Measurements from ENCODE around the gene RPS23.
"Not testable (repeated sequence)": the region's sequence is repeated elsewhere in the genome, so short reads cannot be mapped to it uniquely, and the experiment has no call there.

RPS23 gene

DNA sequence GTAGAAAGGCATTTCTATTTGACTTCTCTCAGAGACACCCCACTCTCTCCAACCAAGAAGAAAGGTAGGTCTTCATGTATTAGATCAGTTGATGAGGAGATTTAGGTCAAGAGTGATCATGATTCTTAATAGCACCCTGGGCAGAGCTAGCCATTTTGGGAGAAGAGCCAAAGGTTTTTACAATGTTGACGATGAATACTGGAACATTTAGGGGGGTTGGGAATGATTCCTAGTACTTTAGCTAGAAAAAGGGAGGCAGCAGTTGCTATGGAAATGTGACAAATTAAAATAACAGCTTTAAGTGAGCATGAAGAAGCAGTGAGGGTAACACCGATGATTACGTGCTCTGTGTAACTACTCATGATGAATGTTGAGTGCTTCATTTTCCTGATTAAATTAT is 9.5 kb upstream of the RPS23 start:
- no peak for DNase-seq

DNA sequence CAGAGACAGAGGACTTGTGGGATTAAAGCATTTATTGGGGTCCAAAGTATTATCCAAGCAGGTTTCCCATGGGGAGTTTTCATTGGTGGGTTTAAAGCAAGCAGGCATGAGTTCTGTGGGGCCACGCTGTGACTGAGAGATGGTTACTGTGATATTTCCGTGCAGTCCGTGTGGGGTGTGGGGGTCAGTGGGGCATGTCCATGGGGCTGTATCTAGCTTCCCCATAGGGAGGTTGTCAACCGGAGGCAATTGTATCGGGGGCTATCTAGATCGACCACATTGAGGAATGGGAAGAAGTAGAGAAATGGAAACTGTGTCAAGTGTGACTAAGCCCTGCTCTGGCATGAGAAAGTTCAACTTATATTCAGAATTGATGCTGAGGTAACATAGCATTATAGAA is 7.1 kb upstream of the RPS23 start:
- DNase-seq: no peak

DNA sequence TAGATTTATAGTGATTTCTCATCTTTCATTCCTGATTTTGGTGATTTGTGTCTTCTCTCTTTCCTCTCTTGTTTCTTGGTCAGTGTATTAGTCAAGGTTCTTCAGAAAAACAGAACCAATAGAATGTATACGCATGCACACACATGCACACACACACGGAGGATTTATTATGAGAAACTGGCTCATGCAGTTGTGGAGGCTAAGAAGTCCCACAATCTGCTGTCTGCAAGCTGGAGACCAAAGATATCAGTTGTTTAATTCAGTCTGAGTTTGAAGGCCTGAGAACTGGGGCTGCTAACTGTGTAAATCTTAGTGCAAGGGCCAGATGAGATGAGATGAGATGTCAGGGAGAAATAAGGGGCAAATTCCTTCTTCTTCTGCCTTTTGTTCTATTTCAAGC is 5.7 kb upstream of the RPS23 start:
- DNase-seq: no peak

DNA sequence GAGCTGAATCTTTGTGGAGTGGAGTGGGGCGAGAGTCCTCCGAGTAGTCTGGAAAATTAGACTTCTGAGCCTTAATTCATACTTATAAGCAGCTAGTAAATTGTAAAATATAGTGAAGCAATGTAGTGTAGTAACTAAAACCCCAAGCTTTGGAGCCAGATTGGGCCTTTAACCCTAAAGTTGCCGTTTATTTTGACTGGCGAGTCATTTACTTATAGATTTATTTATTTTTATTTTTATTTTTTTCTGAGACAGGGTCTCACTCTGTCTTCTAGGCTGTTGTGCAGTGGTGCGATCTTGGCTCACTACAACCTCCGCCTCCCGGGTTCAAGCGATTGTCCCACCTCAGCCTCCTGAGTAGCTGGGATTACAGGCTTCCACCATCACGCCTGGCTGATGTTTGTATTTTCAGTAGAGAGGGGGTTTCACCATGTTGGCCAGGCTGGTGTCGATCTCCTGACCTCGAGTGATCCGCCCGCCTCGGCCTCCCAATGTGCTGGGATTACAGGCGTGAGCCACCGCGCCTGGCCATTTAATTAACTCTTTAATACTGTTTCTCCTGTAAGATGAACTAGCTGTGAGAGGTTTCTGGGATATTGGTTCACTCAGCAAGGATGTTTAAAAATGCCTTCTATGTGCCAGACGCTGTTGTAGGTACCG is 687 bp upstream of the RPS23 start:
- no peak for DNase-seq

DNA sequence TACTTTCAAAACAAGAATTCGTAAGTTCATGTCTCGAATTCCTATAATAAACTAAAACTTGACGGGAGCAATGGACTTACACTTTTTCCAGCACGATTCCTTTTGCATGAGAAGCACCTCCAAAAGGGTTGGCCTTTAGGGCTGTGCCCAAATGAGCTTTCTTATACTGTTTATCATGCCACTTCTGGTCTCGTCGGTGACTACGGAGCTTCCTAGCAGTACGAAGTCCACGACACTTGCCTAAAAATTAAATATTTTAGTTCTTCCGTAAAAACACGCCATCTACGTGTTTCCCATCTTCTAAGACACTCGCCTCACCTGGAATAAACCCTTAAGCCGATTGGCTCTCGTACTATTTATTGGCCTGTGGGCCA is 554 bp downstream of the RPS23 start:
- no peak for DNase-seq

DNA sequence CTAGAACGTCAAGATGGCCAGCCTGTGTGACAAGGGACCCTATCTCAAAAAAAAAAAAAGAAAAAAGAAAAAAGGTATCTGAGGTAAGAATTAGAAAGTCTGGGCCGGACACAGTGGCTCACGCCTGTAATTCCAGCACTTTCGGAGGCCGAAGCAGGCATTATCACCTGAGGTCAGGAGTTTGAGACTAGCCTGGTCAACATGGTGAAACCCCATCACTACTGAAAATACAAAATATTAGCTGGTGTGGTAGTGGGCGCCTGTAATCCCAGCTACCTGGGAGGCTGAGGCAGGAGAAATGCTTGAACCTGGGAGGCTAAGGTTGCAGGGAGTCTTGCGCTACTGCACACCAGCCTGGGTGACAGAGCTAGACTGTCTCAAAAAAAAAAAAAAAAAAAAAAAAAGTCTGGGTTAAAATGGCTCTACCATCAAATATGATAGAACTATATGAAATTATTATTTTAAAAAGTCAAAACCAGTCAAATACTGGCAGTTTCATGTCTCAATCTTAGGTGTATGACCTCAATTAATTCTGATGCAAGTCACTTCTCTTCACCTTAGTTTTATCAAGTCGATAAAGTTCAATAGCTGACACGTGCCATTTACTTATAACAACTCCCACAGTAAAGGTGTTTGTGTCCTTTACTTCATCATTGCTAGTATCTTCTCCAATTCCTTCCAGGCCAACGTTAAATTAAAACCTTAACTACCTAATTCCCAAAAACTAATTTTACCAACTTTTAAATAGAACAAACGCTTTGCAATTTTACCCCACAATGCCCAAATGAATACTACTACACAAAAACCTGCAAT is 1.1 kb downstream of the RPS23 start:
- no peak for DNase-seq

DNA sequence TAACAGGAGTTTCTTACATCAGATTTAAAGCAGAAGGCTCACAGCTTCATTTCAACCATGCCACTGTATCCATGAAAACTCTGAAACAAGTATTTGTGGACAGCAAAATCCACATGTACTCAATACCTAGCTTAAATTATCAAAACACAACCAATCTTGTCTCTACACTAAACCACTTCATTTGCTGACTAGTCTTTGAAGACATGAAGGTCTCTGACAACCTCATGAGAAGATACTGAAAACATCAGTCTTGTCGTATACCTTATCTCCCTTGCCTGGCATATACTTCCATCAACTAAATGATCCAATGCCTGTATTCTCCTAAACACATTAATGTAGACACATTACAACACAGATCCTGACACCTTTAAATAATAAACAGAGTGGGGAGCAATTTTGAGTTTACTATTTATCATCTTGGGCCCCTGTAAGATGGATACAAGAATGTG is 2.9 kb downstream of the RPS23 start:
- DNase-seq: no peak

DNA sequence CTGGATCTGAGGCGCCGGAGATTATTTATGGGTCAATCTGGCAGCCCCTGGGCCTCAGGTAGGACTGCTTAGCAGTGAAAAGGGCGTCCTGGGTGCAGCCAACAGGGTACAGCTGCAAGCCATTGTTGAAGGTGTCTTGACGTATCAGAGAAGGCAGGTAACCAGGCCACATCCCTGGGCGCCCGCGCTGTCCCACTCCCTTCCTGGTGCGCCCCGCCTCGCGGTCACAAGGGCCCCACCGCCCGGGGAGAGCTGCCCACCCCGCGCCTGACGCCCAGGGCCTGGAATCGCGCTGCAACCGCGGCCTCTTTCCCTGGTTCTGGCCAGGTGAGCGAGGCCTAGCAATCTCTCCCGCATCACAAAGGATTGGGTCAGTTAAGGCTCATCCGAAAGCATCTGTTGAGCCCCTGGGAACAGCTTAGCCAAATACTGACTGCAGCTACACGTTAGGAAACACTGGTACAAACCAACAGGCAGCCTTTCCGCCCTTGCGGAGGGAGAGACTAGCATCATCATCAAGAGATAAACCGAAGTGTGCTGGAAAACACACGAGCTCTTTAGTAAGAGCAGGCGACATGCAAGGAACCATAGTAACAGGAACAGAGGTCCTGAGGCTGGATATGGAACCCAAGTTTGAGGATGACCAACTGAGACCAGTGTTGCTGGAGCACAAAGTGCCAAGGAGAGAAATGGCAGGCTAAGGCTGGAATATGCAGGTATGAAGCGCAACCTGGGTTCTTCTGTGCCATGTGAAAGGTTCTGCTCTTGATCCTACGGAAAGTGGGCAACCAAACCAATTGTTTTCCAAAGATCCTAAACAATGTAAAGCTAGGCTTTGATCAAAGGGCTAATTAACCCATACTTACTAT is 3.6 kb downstream of the RPS23 start:
- DNase-seq: no peak

DNA sequence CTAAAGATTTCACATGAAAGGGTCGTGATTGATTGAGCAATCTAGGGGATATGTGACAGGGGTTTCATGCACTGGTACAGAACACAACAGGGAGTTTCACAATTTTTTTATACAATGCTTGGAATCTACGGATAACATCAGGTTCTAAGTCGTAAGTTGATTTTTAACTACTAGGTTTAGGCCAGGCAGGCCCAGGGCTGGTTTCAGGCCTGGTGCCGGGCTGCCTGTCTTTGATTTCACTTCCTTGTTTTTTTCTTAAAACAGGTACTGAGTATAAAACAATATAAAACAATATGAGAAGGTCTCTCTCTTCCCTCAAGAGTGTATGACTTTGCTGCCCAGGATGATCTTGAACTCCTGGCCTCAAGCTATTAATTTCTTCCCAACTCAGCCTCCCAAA is 4.7 kb downstream of the RPS23 start:
- DNase-seq: not testable (repeated sequence)

DNA sequence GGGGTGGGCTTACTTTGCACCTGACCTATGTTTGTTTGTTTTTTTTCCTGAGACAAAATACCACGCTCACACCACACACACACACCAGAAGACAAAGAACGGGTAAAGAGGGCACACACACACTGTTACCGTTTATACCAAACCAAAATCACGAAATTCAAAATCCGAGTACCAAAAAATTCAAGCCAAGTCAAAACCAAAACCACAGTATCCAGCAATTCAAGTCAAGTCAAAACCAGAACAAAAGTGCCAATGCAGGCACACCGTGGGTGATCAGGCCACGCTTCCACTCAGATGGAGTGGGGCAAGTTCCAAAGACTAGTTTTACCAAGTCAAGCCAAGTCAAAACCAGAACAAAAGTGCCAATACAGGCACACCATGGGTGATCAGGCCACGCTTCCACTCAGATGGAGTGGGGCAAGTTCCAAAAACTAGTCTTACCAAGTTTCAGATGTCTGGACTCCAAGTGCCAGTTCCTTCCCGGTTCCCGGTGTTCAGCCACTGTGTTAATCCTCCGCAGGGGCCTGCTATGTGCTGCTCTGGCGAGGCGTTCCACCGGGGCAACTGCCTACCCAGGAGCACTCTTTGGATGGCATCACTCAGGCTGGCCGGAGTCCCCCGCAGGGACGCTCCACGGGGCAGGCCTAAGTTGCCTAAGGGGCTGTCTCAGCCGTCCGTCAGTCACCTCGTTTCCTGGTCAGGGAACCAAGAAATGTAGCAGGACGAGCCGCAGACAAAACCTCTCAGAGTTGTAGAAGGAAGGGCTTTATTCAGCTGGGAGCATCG is 5.4 kb downstream of the RPS23 start:
- DNase-seq: not testable (repeated sequence)

DNA sequence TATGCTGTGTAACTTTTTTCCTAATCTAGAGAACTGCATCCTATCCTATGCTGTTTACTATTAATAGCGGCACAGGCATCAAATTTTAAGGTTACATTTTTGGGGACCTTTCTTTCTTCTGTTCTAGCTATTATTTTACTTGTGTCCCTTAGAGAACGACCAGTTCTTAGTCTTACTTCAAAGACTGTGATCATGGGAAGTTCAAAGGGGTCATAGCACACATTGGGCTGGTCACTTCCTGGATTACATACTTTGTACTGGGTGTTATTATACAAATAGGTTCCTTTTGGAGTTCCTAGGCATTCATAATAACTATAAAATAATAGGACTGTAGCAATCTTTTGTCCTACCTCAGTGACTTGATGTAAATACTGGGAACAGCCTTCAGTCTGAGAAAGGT is 8.8 kb downstream of the RPS23 start:
- DNase-seq: not testable (repeated sequence)

DNA sequence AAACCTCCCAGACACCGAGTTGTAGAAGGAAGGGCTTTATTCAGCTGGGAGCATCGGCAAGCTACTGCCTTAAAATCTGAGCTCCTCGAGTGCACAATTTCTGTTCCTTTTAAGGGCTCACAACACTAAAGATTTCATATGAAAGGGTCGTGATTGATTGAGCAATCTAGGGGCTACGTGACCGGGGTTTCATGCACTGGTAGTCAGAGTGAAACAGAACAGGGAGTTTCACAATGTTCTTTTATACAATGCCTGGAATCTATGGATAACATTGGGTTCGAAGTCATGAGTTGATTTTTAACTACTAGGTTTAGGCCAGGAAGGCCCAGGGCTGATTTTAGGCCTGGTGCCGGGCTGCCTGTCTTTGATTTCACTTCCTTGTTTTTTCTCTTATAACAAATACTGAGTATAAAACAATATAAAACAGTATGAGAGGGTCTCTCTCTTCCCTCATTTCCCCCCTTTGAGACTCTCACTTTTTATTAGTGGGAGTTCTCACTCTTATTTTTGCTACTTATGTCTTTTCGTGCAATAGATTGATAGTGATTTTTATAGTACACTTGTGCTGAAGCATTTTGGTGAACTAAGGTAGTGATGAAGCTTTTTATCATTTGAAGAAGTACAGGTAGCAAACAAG is 10.7 kb downstream of the RPS23 start:
- not testable (repeated sequence) for DNase-seq

DNA sequence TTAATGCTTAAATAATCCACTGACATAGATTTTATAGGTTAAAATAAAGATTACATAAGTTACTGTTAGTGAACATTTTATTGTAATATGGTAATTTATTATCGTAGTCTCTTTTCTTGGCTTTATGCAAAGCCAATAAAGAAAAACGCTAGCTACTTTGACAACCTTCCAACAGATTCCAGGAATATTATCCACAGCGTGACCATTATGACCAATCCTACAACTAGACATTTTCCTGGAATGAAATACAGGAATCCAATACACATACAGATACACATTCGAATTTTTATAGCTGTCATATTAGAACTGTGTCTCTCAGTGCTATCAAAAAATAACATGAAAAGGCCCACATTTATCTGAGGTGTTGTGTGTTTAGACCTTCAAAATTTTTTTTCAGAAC is 13.1 kb downstream of the RPS23 start:
- no peak for DNase-seq

DNA sequence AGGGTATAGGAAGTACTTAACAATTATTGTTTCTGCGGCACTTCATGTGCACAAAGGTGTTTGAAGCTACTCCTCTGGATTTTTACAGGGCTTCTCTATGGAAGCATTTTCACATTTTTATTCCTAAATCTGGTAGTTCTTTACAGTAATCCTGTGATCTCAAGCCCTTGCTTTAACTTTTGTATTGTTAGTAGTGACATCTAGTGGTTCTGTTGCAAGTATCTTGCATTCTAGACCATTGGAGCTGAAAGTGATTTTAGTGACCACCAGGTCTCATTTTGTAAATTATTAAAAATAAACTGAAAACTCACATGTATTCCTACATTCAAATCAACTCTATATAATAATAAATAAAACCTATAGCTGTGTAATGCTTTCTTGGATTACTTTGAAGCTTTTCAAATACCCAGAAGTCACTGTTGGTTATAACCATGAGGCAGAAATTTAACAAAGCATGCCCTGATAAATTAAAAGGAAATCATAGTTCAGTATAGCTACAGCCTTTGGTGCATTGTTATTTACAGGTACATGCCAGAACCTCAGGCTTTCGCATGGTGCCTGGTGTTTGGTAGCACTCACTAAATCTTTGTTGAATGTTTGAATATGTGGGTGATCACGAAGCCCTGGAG is 18.9 kb downstream of the RPS23 start:
- DNase-seq: no peak

DNA sequence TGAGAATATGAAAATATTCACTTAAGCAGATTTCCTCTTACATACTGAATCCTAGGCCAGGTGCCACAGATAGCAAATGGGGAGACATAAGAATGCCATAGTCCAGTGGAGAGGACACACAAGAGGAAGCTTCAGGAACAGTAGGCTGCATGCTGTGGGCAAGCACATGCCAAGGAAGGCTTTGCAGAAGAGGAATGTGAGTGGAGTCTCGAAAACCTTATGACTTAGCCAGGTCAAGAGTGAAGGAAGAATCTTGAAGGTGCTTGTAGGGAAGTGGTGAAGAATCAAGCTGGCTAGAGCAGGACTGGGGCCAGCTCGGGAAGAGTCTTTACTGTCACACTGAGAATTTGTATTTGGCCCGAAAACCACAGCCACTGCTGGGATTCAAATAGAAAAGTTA is 20.4 kb downstream of the RPS23 start:
- no peak for DNase-seq

DNA sequence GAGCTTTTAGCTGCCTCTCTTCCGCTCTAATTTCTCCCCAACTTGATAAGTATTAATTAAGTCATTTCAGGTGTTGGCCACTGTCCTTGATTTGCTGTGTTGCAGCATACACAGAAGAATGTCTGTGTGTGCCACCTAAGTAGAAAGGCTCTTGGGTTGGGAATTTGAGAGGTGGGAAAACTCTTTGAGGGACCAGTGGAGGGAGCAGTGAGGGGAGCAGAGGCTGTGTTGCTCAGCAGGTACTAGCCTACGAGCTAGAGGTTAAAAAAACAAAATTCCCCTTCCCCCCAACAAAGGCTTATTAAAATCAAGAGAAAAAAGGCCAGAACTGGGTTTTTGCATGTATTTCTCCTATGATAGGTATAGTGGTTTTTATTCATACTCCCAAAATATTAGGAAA is 20.9 kb downstream of the RPS23 start:
- DNase-seq: no peak

DNA sequence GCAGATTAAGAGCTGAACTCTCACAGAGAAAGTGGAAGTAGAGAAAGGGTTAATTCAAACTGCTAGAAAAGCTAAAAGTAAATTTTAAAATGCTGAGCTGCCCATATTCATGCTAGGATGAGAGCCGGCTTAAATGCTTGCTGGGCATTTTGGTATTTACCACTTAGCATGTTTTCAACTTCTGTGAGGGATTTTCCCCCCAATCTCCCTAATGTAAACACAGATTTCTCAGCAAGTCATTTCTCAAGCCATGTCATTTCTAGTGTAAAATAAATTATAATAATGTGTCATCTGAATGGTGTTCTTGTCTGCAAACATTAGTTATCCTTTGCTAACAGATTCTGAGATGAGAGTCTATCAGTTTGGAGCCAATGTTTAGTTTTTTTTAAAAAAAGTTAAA is 22.3 kb downstream of the RPS23 start:
- no peak for DNase-seq

DNA sequence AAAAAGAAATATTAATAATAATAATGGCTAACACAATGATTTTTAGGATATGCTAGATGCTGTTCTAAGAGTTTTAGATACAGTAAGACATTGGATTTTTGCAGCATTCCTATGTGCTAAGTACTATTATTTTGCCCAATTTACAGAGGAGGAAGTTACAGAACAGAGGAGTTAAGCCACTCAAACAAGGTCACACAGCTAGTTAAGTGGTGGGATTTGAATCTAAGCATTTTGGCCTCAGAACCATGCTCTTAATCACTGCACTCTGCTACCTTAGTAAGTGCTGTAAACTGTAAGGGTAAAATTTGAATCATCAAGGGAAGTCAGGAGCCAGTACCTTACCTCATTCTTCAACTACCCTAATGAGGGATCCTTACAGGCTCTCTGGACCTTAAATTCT is 25.4 kb downstream of the RPS23 start:
- DNase-seq: no peak

DNA sequence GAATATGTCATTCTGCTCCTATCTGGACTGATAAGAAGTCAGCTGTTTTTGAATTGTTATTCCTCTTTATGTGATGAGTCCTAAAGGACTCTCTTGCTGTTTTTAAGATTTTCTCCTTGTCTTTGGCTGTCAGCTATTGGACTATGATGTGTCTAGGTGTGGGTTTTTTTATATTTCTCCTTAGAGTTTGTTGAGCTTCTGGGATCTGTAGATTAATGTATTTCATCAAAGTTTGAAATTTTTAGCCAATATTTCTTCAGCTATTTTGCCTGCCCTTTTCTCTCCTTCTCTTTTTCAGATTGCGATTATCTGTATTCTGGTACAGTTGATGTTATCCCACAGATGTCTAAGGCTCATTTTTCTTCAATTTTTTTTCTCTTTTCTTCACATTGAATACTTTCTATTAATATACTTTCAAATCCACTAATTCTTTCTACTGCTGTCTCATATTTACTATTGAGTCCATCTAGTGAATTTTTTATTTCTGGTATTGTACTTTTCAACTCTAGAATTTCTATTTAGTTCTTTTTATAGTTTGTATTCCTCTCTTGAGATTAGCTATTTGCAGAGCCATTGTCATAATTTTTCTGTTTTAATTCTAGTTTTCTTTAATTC is 31.1 kb downstream of the RPS23 start:
- no peak for DNase-seq

DNA sequence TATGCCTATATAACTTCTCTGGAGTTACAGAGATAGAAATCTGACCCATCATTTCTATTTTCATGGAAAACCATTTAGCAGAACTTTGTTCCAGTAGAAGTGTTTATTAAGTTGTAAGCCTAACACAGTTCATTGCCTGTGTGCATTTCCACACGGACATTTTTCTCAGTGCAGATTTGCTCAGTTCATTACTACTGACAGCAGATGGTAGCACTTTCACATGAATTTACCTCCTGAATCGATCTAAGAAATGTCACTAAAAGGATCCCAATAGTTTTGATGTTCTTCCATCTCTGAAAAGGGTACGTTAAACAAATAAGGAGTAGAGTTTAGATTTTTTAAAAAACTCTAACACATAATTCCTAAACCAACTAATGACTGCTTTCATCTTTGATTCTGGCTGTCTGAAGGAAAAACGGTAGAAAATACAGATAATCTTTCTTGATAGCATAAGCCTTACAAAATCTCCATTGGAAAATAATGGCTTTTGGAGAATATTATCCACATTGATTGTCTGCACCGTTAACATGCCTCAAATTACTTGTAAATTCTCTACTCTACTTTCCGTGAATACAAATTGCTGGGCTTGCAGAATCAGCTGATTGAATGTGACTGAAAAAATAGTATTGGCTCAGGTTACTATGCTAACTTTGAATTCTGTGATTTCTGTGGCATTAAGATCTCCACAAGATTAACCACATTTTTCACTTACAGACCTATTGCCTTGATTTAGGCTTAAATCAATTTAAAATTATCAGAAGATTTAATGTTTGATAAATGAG is 33.1 kb downstream of the RPS23 start:
- no peak for DNase-seq

DNA sequence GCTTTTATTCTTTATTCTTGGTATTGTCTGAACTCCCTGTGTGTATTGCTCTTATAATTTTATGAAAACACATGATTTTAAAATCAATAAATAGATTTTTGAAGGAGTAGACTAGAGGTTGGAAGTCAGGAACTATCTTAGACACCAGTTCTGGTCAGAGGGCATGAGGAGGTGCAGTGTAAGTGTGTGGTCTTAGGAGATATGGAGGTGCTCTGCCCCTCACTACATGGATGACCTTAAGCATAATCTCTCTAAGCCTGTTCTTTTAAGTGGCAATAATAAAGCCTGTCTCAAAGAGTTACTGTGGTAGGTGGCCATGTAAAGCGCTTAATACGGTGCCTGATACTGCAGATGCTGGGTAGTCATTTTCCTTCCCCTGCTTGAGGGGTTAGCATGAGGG is 34.0 kb downstream of the RPS23 start:
- no peak for DNase-seq
